NB4 (cell line): ENCODE data around the gene XPA.
A peak's percentile ranks its signal among the peaks of the same experiment; 100 is the strongest.

Source experiments
- DNase-seq: peaks from one replicate; pipeline ENCODE4 v3.0.0; 2010; ENCODE audit warnings: low read depth
- H3K4me3 ChIP-seq: one replicate; pipeline ENCODE4 v1.5.1; 2011; ENCODE audit warnings: mild to moderate bottlenecking, low read depth, low read length, moderate library complexity
- MYC ChIP-seq: IDR thresholded peaks from 2 replicates; pipeline ENCODE4 v1.6.1; 2011; ENCODE audit warnings: low read depth, low read length
- POLR2A ChIP-seq: IDR thresholded peaks from 2 replicates; pipeline ENCODE4 v1.6.1; 2011; ENCODE audit warnings: mild to moderate bottlenecking; ENCODE audit not compliant: insufficient read length; ENCODE audit errors: extremely low read depth
- TF ChIP-seq, protein P1 (sequence below): IDR thresholded peaks from one replicate; pipeline ENCODE4 v1.5.1; 2012; ENCODE audit warnings: low read depth, low read length
- TF ChIP-seq, protein P2 (sequence below): IDR thresholded peaks from 2 replicates; pipeline ENCODE4 v1.6.1; 2011; ENCODE audit warnings: low read depth, low read length

The XPA gene

DNA sequence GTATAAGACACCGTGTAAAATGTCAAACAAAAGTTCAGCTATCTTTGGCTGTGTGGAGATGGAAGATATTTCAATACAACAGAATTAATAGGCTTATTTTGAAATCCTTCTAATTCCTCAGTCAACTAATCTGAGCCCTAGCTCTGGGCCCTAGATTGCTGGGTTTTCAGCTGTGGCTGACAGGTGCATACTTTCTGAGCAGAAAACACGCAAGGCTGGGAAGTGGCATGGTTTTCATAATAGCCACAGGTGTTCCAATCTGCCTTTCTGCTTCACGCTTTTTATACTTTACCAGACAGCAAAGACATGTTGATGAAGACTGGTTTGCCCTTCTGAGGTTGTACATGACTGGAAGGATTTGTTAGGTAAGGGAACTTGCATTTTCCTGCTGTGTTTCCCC lies 20.7 kb upstream of the XPA start:
- TF ChIP-seq, protein P1, sequence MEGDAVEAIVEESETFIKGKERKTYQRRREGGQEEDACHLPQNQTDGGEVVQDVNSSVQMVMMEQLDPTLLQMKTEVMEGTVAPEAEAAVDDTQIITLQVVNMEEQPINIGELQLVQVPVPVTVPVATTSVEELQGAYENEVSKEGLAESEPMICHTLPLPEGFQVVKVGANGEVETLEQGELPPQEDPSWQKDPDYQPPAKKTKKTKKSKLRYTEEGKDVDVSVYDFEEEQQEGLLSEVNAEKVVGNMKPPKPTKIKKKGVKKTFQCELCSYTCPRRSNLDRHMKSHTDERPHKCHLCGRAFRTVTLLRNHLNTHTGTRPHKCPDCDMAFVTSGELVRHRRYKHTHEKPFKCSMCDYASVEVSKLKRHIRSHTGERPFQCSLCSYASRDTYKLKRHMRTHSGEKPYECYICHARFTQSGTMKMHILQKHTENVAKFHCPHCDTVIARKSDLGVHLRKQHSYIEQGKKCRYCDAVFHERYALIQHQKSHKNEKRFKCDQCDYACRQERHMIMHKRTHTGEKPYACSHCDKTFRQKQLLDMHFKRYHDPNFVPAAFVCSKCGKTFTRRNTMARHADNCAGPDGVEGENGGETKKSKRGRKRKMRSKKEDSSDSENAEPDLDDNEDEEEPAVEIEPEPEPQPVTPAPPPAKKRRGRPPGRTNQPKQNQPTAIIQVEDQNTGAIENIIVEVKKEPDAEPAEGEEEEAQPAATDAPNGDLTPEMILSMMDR = no peak
- TF ChIP-seq POLR2A (no peak), MYC (no peak)
- TF ChIP-seq, protein P2, sequence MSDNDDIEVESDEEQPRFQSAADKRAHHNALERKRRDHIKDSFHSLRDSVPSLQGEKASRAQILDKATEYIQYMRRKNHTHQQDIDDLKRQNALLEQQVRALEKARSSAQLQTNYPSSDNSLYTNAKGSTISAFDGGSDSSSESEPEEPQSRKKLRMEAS = no peak
- no peak for DNase-seq
- no peak overlapping the region for H3K4me3 ChIP-seq

DNA sequence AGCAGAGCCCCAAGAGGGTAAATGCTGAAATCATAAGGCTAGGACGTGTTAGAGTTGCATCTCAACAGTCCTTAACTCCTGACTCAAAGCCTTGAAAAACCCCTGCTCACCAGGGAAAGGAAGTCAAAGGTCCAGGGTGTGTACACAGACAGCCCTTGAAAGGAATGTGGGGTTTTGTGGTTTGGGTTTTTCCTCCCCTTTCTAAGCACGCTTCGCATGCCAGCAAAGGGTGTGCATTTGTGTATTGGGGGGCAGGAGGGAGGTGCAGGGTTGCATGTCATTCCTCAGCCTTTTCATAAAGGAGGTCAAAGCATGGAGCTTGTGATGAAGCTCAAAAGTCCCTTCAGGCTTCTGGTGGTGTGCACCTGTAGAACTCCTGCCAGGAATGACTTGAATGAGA lies 17.3 kb upstream of the XPA start:
- TF ChIP-seq POLR2A (no peak), MYC (no peak)
- TF ChIP-seq, protein P1 = no peak
- H3K4me3 ChIP-seq = no peak overlapping the region
- DNase-seq = peak; percentile 36

DNA sequence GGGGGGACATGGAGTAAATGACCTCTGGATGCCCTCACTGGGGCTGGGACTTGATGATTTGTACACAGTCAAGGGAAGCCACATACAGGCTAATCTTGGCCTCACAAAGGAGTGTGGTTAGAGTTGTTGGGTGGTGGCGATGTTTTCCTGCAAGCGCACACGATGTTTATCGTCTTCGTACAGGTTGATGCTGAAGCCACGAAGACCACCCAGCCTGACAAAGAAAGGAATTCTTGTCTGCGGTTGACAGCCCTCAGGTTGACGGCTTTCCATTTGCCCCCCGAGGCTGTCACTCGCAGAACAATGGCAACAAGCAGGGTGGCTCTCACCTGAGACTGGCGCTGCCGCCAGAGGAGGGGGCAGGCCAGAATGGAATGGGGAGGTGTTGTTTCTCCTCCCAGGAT lies 14.1 kb upstream of the XPA start:
- H3K4me3 ChIP-seq = no peak overlapping the region
- no peak for TF ChIP-seq POLR2A
- TF ChIP-seq, protein P1 = no peak
- TF ChIP-seq MYC = no peak
- TF ChIP-seq, protein P2 = no peak
- no peak for DNase-seq

DNA sequence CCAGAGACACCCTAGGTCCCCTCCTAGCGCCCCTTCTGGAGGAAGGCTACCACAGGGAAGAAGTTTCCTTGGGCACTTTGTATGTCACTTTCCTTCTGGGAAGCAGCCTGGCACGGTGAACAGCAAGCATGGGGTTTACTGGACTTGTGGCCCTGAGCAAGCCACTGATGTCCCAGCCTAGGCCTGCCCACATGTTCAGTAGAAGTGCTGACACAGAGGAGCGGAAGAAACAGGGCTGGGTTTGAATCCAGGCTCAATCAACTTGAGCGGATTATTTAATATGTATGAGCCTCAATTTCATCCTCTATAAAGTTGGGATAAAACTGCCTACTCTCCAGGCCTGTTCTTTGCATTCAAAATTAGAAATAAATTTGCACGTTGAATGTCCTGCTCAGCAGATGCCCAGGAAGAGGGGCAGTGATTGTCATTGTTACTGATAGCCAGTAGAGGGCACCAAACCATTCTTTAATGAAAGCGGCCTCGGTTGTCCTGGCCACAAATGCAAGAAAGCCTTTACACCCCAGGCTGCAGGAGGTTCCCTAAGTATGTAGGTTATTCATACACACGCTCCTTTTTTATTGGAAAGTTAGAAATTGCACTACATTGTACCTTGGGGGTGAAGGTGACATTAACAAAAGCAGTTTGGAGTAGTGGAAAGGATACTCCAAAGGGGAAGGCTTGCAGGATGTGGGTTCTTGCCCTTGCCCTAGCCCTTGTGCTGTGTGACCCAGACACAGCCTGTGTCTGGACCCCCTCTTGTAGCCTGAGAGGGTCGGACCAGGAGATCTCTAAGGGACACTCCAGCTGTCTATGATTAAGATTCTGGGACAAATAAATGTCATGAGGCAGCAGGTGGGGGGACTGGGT lies 13.4 kb upstream of the XPA start:
- DNase-seq = peak; percentile 77
- no peak overlapping the region for H3K4me3 ChIP-seq
- TF ChIP-seq MYC (no peak), POLR2A (no peak)
- TF ChIP-seq, protein P1 = peak; percentile 69
- TF ChIP-seq, protein P2 = no peak

DNA sequence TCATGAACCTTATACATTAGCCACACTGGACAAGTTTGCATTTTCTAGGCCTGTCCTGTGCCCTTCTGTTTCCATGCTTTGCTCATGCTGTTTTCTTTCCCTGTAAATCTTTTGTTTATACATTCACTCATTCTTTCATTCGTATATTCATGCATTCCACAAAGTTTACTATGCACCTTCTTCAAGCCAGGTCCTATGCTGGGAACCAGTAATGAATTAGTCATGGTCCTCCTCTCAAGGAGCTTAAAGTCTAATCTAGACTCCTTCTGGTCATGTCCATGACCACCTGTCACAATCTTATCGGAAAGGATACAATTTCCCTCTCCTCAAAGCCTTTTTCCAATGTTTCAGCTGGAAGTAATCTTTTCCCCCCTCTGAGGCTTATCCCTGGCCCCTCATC lies 9.1 kb upstream of the XPA start:
- no peak overlapping the region for H3K4me3 ChIP-seq
- TF ChIP-seq MYC (no peak), POLR2A (no peak)
- TF ChIP-seq, protein P2 = no peak
- TF ChIP-seq, protein P1 = no peak
- DNase-seq = no peak
